Middle frontal gyrus (tissue), 1 donor: ENCODE data around the gene UBE2QL1.

Source experiments
- DNase-seq: peaks from one replicate; pipeline ENCODE4 v3.0.0-alpha.2; 2015; ENCODE audit warnings: low spot score; ENCODE audit errors: extremely low spot score

UBE2QL1 gene

DNA sequence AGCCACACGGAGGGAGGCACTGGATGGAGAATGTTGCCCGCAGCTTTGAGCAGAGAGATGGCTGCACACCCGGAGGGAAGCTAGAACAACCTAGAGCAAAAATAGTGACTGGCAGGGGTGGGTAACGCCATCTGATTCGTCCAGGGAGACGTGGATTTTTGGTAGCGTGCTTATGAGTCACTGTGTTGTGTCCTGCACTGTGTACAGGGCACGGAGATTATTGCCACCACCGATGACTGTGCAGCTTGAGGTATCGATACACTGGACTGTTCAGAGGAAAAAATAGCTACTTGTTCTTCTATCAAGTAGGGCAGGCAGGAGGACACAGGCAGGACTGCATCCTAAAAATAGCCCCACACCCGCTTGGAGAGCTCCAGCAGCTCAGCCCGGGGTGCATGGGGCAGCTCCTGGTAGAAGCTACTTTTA is 6.0 kb downstream of the UBE2QL1 start:
- no peak for DNase-seq

GRCh38 chr5:6455571-6456200 is 7.0 kb downstream of the UBE2QL1 start:
- DNase-seq, result no peak

GRCh38 chr5:6456766-6457370 is 8.2 kb downstream of the UBE2QL1 start:
- no peak for DNase-seq

GRCh38 chr5:6457592-6457991 is 8.9 kb downstream of the UBE2QL1 start:
- no peak for DNase-seq

- DNase-seq, result no peak
Measured at GRCh38 chr5:6458833-6459232, 10.2 kb downstream of the UBE2QL1 start.

DNA sequence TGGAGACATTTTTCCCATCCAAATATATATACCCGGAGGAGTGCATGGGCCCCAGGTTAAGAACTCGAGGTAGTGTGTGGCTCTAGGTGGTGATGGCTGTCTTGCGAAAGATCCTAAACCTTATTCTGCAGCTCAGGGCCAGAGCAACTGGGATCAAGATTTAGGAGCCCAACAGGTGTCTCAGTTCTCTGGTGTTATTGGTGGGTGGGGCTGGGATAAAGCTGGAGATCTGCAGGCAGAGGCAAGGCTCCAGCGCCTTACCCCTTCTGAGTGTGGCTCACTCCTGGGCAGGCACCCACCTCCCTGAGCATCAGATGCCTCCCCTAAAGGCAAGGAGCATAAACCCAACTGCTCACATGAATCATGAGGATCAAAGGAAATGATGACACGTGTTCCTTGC is 11.2 kb downstream of the UBE2QL1 start:
- no peak for DNase-seq

DNA sequence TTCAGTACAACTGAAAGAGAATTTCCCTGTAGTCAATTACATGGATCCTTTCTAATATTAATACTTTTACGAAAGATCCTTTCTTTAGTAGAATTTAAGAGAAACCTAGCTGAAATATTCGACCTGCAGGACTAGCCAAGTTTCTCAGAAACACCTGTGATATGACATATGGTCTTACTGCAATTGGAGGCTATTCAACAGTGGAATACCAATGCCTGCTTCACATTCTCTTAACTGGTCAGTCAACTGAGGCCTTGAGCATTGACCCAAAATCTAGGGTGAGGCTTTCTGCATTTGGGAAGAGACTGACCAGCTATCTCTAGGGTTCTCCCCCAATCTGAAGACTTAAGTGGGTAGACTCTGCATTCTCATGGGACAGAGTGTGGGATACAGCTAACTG is 12.3 kb downstream of the UBE2QL1 start:
- no peak for DNase-seq

- no peak for DNase-seq
Measured at GRCh38 chr5:6461793-6462650, 13.4 kb downstream of the UBE2QL1 start.

GRCh38 chr5:6462671-6463070 is 14.0 kb downstream of the UBE2QL1 start:
- DNase-seq, result no peak

DNA sequence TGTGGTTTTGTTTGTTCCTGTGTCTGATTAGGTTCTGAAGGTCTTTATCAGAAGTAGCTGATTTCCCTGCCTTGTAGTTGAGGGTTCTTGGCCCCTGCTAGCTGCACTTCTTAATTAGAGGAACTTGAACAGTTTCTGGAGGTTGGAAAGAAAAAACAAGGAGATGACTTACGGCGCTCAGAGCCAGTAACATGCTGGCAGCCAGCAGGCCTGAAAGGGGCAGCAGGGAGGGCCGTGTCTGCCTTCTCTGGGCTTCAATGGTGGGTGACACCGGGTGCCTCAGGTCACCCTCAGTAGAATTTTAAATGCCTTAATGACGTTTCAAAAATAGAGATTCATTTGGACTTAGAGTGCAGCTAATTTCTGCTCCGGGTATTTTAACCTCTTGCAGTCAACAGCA is 15.8 kb downstream of the UBE2QL1 start:
- DNase-seq, result no peak

DNA sequence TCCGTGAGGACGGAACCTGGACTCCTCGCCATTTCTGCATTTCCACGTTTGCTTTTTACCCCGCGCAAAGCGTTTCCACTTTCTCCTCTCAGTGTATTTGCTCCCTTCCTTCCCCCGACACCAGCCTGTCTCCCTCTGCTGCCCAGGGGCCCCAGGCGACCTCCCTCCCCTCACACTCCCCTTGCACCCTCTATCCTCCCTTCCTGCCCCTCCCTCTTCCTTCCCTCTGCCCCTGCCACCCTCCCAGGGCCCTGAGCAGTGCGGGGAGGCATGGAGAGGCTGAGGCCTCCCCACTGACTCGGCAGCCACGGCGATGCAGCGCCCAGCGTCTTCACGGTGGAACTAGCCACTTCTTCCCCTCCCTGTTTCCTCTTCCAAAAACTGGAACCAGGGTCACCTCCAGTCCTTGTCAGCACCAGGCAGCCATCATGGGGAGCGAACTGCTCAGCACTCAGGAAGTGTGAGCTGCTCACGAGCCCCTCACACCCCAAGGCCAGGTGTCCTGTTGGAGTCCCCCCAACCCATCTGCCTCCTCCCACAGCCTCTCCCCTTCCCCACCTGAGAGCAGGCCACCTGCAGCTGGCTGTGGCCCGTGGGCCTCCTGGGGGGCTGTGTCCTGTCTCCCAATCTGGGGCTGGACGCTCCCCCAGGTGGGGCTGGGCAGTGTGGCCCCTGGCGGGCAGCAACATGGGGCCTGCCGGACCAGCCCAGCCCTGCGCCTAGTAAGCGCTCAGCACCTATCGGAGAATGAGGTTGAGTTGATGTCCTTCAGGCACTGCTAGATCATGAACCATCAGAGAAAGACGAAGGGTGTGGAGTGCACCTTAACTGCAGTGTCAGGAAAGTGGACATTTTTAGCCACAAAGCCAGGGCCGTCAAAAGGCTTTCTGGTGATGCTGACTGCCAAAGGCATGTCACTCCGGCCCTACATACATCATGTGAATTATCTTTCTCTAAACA is 17.5 kb downstream of the UBE2QL1 start:
- DNase-seq, result no peak

DNA sequence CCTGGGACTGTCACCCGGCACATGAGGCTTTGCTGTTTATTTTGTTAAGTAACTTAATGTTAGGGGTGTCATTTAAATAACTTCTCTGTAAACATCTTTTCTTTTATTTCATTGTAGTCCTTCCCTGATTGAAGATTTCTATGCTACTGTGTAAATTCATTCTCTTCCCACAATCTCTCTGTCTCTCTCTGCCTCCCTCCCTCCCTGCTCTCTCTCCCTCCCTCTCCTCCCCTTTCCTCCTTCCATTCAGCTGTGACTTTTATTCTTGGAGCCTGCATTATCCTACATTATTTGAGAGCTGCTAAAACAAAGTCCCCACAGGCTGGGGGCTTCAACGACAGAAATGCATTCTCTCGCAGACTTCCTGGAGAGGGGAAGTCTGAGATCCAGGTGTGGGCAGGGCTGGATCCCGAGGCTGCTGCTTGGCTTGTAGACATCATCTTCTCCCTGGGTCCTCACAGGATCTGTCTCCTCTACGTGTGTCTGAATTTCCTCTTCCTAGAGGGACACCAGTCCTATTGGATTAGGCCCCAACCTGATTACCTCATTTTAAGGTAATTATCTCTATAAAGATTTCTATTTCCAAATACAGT is 18.4 kb downstream of the UBE2QL1 start:
- DNase-seq, result no peak

DNA sequence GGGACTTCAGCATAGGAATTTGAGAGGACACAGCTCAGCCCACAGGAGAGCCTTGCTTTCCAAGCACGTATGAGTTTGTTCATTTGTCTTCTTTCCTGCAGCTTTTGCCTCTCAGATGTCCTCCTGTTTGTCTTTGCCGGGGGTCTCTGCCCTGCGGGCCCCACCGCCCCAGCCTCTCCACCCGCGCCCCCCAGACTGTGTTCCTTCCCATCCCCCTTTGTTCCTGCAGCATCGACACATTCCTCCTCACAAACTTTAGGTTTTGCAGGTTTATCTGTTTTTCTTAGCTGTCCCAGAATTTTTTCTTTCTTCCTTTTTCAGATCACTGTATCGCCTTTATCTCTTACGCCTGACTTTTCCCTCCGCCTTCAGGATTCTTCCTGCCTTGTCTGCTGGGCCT is 18.9 kb downstream of the UBE2QL1 start:
- DNase-seq, result no peak

GRCh38 chr5:6468104-6468503 is 19.4 kb downstream of the UBE2QL1 start:
- no peak for DNase-seq

DNA sequence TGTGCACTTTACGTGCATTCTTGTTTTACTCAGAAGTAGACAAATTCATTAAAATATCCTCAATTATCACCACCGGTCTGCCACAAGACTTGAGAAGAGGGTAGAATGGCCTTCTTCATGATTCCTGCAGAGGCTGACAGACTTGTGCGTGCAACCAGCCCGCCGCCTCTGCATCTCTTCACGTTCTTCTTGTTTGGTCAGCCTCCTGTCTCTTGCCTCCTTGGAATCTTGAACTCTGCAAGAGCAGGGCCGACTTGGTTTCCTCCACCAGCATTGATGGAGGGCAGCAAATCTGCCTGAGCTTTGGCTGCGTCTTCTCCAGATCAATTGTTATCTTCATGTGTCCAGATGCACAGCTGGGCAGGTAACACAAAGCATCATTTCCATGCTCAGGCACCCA is 20.2 kb downstream of the UBE2QL1 start:
- DNase-seq, result no peak

DNA sequence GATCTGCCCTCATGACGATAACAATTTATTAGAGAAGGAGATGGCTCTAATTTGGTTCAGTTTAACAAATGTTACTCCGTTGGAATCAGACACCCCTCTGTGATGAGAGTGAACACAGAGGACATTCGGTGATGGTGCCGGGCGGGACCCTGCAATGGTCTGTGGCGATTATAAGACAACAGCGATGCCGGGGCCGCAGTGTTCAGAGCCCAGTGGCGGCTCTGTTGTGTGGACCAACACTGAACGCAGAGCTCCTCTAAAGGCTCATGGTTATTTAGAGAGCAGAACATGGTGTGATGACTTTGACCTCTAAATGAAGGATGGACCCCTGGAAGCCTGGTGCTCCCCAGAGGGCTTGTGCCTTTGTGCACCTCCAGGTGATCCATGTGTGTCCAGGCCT is 21.2 kb downstream of the UBE2QL1 start:
- DNase-seq, result no peak

DNA sequence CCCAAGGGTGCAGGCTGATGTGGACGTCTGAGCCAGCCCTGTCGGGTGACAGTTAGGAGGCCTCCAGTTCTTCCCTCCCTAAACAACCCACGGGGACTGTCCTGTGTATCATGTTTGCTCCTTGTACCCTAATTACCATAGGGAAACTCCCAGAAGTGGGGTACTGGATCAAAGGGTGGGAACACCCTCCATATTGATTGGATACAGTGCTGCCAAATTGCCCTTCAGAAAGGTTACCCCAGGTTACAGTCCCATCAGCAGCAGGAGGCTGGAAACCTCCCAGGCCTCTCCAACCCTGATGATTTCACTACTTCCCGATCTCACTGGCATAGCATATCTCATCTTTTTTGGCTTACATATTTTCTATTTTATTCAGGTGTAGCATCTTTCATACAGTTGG is 22.0 kb downstream of the UBE2QL1 start:
- DNase-seq, result no peak

DNA sequence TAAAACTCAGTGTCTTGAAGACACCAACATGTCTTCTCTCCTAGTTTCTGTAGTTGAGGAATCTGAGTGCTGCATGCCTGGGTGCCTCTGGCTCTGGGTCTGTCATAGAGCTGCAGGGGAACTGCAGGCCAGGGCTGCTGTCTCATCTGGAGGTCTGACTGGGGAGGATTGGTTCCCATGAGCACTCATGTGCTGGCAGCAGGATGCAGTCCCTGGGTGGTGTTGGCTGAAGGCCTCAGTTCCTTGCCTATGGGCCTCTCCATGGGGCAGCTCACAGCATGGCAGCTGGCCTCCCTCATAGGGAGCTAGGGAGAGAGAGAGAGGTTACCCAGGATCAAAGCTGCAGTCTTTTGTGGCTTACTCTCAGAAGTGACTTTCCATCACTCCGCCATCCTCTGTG is 22.6 kb downstream of the UBE2QL1 start:
- DNase-seq, result no peak

DNA sequence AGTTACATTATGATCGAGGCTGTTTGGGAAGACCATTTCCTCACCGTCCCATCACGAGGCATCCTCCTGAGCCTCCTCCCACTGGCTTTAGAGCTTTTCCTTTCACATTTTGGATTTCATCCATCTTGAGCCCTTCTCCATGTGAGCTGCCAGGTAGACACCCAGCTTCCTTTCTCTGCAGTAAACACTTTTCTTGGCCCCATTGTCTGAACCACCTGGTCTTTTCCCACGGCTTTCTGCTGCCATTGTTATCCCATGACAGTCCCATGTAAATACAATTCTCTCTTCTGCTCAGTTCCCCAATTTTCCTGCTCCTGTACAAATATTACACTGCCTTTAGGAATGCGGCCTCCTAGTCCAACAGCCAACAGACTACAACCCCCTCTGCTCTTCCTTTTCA is 24.1 kb downstream of the UBE2QL1 start:
- DNase-seq, result no peak

DNA sequence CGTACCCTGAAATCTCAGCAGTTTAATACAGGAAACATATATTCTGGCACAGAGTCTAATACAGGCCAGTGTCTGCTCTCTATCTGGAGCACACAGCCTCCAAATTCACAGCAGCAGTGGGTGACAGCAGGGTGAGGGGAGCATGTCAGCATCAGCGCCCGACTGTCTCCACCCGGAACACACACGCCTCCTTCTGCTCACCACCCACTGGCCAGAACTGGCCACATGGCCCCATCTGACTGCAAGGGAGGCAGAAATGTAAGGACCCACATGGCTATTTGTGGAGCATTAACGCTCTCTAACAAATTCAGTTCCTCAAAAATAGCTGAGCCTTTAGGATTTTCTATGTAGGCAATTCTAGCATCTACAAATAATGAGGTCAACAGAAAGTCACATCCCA is 24.6 kb downstream of the UBE2QL1 start:
- no peak for DNase-seq
